Ishikawa (cell line): ENCODE data around the gene TOMM70.

Experiments
- CEBPB ChIP-seq: IDR thresholded peaks from 2 replicates; pipeline ENCODE4 v1.6.1; 2012
- CREB1 ChIP-seq: IDR thresholded peaks from 2 replicates; pipeline ENCODE4 v1.6.1; 2012; ENCODE audit warnings: low read depth
- EGR1 ChIP-seq: IDR thresholded peaks from 2 replicates; pipeline ENCODE4 v1.6.1; 2012
- EP300 ChIP-seq: IDR thresholded peaks from 2 replicates; pipeline ENCODE4 v1.6.1; 2012; ENCODE audit warnings: borderline replicate concordance
- FOXM1 ChIP-seq: IDR thresholded peaks from 2 replicates; pipeline ENCODE4 v1.6.1; 2012; ENCODE audit warnings: low read depth, borderline replicate concordance
- MAX ChIP-seq: IDR thresholded peaks from 2 replicates; pipeline ENCODE4 v1.6.1; 2012
- NFIC ChIP-seq: IDR thresholded peaks from 2 replicates; pipeline ENCODE4 v1.6.1; 2012
- RAD21 ChIP-seq: IDR thresholded peaks from 2 replicates; pipeline ENCODE4 v1.6.1; 2012; ENCODE audit warnings: low read depth
- REST ChIP-seq: IDR thresholded peaks from 2 replicates; pipeline ENCODE4 v1.6.1; 2012; ENCODE audit warnings: low read depth, mild to moderate bottlenecking
- TAF1 ChIP-seq: IDR thresholded peaks from 2 replicates; pipeline ENCODE4 v1.6.1; 2012; ENCODE audit warnings: low read depth, mild to moderate bottlenecking
- TCF12 ChIP-seq: IDR thresholded peaks from 2 replicates; pipeline ENCODE4 v1.6.1; 2012; ENCODE audit warnings: low read depth
- TEAD4 ChIP-seq: IDR thresholded peaks from 2 replicates; pipeline ENCODE4 v1.6.1; 2012
- USF1 ChIP-seq: IDR thresholded peaks from 2 replicates; pipeline ENCODE4 v1.6.1; 2012
- YY1 ChIP-seq: IDR thresholded peaks from 2 replicates; pipeline ENCODE4 v1.6.1; 2012; ENCODE audit warnings: low read depth
- ZBTB7A ChIP-seq: IDR thresholded peaks from 2 replicates; pipeline ENCODE4 v1.6.1; 2012; ENCODE audit warnings: low read depth

The TOMM70 gene

GRCh38 chr3:100443690-100444089 is 42.8 kb upstream of the TOMM70 start:
- no peak for TF ChIP-seq TAF1
- TF ChIP-seq FOXM1: no peak
- no peak for TF ChIP-seq EP300
- TF ChIP-seq MAX: no peak
- no peak for TF ChIP-seq EGR1
- TF ChIP-seq USF1: no peak
- no peak for TF ChIP-seq CREB1
- no peak for TF ChIP-seq NFIC
- no peak for TF ChIP-seq YY1
- TF ChIP-seq TEAD4: no peak
- TF ChIP-seq RAD21: no peak
- TF ChIP-seq REST: no peak

GRCh38 chr3:100440895-100441294 is 40.0 kb upstream of the TOMM70 start:
- TF ChIP-seq TCF12: no peak
- TF ChIP-seq ZBTB7A: no peak
- TF ChIP-seq EGR1: no peak
- TF ChIP-seq YY1: no peak
- TF ChIP-seq NFIC: no peak
- TF ChIP-seq RAD21: no peak

GRCh38 chr3:100438623-100438974 is 37.7 kb upstream of the TOMM70 start:
- TF ChIP-seq MAX (no peak), RAD21 (no peak), EP300 (no peak), TCF12 (no peak), ZBTB7A (no peak), REST (no peak), NFIC (no peak), TEAD4 (no peak), CEBPB (no peak), TAF1 (no peak), FOXM1 (no peak), CREB1 (no peak), EGR1 (no peak), YY1 (no peak)

GRCh38 chr3:100437721-100438622 is 37.1 kb upstream of the TOMM70 start:
- no peak for TF ChIP-seq TAF1
- no peak for TF ChIP-seq NFIC

GRCh38 chr3:100436951-100437350 is 36.1 kb upstream of the TOMM70 start:
- TF ChIP-seq TCF12 (no peak), RAD21 (no peak), YY1 (no peak), TAF1 (no peak)

GRCh38 chr3:100429187-100429716 is 28.4 kb upstream of the TOMM70 start:
- TF ChIP-seq NFIC (no peak), USF1 (no peak), EP300 (no peak), CREB1 (no peak), RAD21 (no peak), TEAD4 (no peak), MAX (no peak), TAF1 (no peak), REST (no peak), YY1 (no peak), EGR1 (no peak), ZBTB7A (no peak), CEBPB (no peak), FOXM1 (no peak), TCF12 (no peak)
